Measurements from ENCODE around the gene RAP2A. TPM values are rescaled to one million over a fixed set of nuclear protein-coding genes. Genes with fewer than 3 reads are reported as not detected.

Gene RAP2A
- total RNA-seq, 2 donors from 2014 or later = 31.0 to 39.4 TPM

DNA sequence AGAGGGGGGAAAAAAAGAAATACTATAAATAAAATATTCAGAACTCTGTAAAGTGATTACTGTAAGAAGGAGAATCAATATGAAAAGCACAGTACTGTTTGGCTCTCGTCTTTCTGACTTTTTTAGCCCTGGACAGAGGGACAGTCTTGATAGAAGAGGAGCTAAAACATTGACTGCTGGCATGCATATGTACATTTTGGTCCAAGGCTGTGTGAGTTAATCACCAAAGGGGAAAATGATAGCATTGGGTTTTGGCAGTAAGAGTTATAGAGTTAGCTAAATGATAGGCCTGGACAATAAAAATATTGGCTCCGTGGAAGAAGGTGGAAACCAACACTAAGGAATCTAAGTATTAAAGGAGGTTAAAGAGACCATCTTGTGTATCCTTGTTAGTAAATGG is 50.3 kb downstream of the RAP2A start:
- TF ChIP-seq CTCF (IDR thresholded peaks at IDR 0.05) = no peak
- no peak for ATAC-seq (ENCODE audit: insufficient number of reproducible peaks, low FRiP score, low read depth)
- no peaks in the 10 kb centered on the region for H3K27me3 ChIP-seq (replicated peaks; ENCODE audit: insufficient read depth)
- H3K9me3 ChIP-seq = no peaks in the 10 kb centered on the region
- no peaks in the 10 kb centered on the region for H3K36me3 ChIP-seq
- peaks cover 0 to 4% of the 10 kb centered on the region in 2 donors for H3K4me1 ChIP-seq (ENCODE audit: control insufficient read depth in 1 of 2, low read depth in 2 of 2)
- H3K4me3 ChIP-seq = no peak overlapping the region
- DNase-seq (ENCODE audit: low spot score) = no peak
- H3K27ac ChIP-seq = no peak overlapping the region

GRCh38 chr13:97485320-97485719 is 51.4 kb downstream of the RAP2A start:
- Histone ChIP-seq H3K4me1 (ENCODE audit: control insufficient read depth in 1 of 2, low read depth in 2 of 2) (no peaks in the 10 kb centered on the region), H3K4me3 (no peak overlapping the region), H3K36me3 (no peaks in the 10 kb centered on the region), H3K27me3 (replicated peaks; ENCODE audit: insufficient read depth) (no peaks in the 10 kb centered on the region), H3K9me3 (no peaks in the 10 kb centered on the region), H3K27ac (no peak overlapping the region)
- no peak for ATAC-seq (ENCODE audit: insufficient number of reproducible peaks, low FRiP score, low read depth)
- TF ChIP-seq CTCF (IDR thresholded peaks at IDR 0.05) = no peak
- no peak for DNase-seq (ENCODE audit: low spot score)

GRCh38 chr13:97490702-97491307 is 56.8 kb downstream of the RAP2A start:
- Histone ChIP-seq H3K4me1 (ENCODE audit: control insufficient read depth in 1 of 2, low read depth in 2 of 2) (no peaks in the 10 kb centered on the region), H3K36me3 (no peaks in the 10 kb centered on the region), H3K4me3 (no peak overlapping the region), H3K27me3 (replicated peaks; ENCODE audit: insufficient read depth) (no peaks in the 10 kb centered on the region), H3K9me3 (no peaks in the 10 kb centered on the region), H3K27ac (no peak overlapping the region)
- DNase-seq (ENCODE audit: low spot score) = no peak
- no peak for TF ChIP-seq CTCF (IDR thresholded peaks at IDR 0.05)
- ATAC-seq (ENCODE audit: insufficient number of reproducible peaks, low FRiP score, low read depth) = no peak

GRCh38 chr13:97491452-97491851 is 57.5 kb downstream of the RAP2A start:
- no peak for ATAC-seq (ENCODE audit: insufficient number of reproducible peaks, low FRiP score, low read depth)
- Histone ChIP-seq H3K27me3 (replicated peaks; ENCODE audit: insufficient read depth) (no peaks in the 10 kb centered on the region), H3K4me1 (ENCODE audit: control insufficient read depth in 1 of 2, low read depth in 2 of 2) (no peaks in the 10 kb centered on the region), H3K4me3 (no peak overlapping the region), H3K9me3 (no peaks in the 10 kb centered on the region), H3K36me3 (no peaks in the 10 kb centered on the region), H3K27ac (no peak overlapping the region)
- no peak for TF ChIP-seq CTCF (IDR thresholded peaks at IDR 0.05)
- DNase-seq (ENCODE audit: low spot score) = no peak

DNA sequence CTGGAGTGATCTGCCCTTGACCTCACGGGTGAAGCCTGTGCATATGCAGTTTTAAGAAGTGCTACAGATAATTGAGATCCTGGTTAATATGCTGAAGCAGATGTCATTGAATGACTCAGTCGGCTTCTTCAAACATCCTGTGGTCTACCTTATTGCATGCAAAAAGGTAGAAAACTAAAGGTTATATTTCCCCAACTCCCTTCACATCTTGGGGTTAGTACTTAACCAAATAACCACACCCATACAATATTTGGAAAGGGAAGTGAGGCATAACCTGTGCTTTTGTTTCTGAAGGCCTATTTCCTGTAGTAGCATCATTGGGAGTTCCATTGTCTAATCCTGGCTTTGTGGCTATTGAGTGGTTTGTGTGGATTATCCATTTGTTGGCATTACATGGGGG is 58.3 kb downstream of the RAP2A start:
- no peak for TF ChIP-seq CTCF (IDR thresholded peaks at IDR 0.05)
- no peaks in the 10 kb centered on the region for H3K27me3 ChIP-seq (replicated peaks; ENCODE audit: insufficient read depth)
- no peaks in the 10 kb centered on the region for H3K4me1 ChIP-seq (ENCODE audit: control insufficient read depth in 1 of 2, low read depth in 2 of 2)
- H3K27ac ChIP-seq = no peak overlapping the region
- H3K36me3 ChIP-seq = no peaks in the 10 kb centered on the region
- no peak overlapping the region for H3K4me3 ChIP-seq
- ATAC-seq (ENCODE audit: insufficient number of reproducible peaks, low FRiP score, low read depth) = no peak
- no peaks in the 10 kb centered on the region for H3K9me3 ChIP-seq
- no peak for DNase-seq (ENCODE audit: low spot score)

Data from thoracic aorta (tissue), 2 donors.